Measurements from ENCODE around the gene RIC8B.

Gene RIC8B

GRCh38 chr12:106910202-106910601 is 135.7 kb downstream of the RIC8B start:
- TF ChIP-seq CTCF (IDR thresholded peaks at IDR 0.05; ENCODE audit: low read depth, low read length) = no peak
- H3K4me3 ChIP-seq (ENCODE audit: low read depth, low read length) = no peak overlapping the region

GRCh38 chr12:106911581-106911980 is 137.1 kb downstream of the RIC8B start:
- H3K4me3 ChIP-seq (ENCODE audit: low read depth, low read length) = no peak overlapping the region
- no peak for TF ChIP-seq CTCF (IDR thresholded peaks at IDR 0.05; ENCODE audit: low read depth, low read length)

GRCh38 chr12:106913456-106913855 is 139.0 kb downstream of the RIC8B start:
- TF ChIP-seq CTCF (IDR thresholded peaks at IDR 0.05; ENCODE audit: low read depth, low read length) = no peak
- H3K4me3 ChIP-seq (ENCODE audit: low read depth, low read length) = no peak overlapping the region

- TF ChIP-seq CTCF (IDR thresholded peaks at IDR 0.05; ENCODE audit: low read depth, low read length) = no peak
Observed at GRCh38 chr12:106914796-106915634, 140.5 kb downstream of the RIC8B start.

GRCh38 chr12:106915635-106916026 is 141.1 kb downstream of the RIC8B start:
- H3K4me3 ChIP-seq (ENCODE audit: low read depth, low read length) = no peak overlapping the region
- no peak for TF ChIP-seq CTCF (IDR thresholded peaks at IDR 0.05; ENCODE audit: low read depth, low read length)

More at GRCh38 chr12:106914796-106915634, 140.5 kb downstream of the RIC8B start:
- no peak overlapping the region for H3K4me3 ChIP-seq (ENCODE audit: low read depth, low read length)

GRCh38 chr12:106917503-106917902 is 143.0 kb downstream of the RIC8B start:
- no peak overlapping the region for H3K4me3 ChIP-seq (ENCODE audit: low read depth, low read length)
- TF ChIP-seq CTCF (IDR thresholded peaks at IDR 0.05; ENCODE audit: low read depth, low read length) = no peak

GRCh38 chr12:106918746-106919145 is 144.3 kb downstream of the RIC8B start:
- H3K4me3 ChIP-seq (ENCODE audit: low read depth, low read length) = no peak overlapping the region
- TF ChIP-seq CTCF (IDR thresholded peaks at IDR 0.05; ENCODE audit: low read depth, low read length) = no peak; the same call in 1 of the 2 replicates
